GM06990 (cell line): ENCODE measurements around the gene ZNF280A.

ENCODE experiments used
- DNase-seq: peaks from one replicate; pipeline ENCODE4 v3.0.0-alpha.2; 2011; ENCODE audit not compliant: insufficient read length; ENCODE audit errors: extremely low read depth
- H3K27me3 ChIP-seq: replicated peaks from 2 replicates; pipeline ENCODE4 v1.6.0; 2011; ENCODE audit warnings: low read length; ENCODE audit not compliant: control insufficient read depth, insufficient read depth
- H3K36me3 ChIP-seq: 2 replicates; pipeline ENCODE4 v1.5.1; 2011; ENCODE audit warnings: low read length; ENCODE audit not compliant: control insufficient read depth, insufficient read depth
- H3K4me3 ChIP-seq: replicated peaks from 2 replicates; pipeline ENCODE4 v1.5.1; 2011; ENCODE audit warnings: low read depth, mild to moderate bottlenecking, control low read depth, low read length
- CTCF ChIP-seq: IDR thresholded peaks from 2 replicates; pipeline ENCODE4 v1.5.1; 2011; ENCODE audit warnings: low read length, control low read depth, mild to moderate bottlenecking, inconsistent platforms; ENCODE audit not compliant: insufficient read depth, poor library complexity, severe bottlenecking

ZNF280A gene

GRCh38 chr22:22553141-22553540 lies 33.1 kb upstream of the ZNF280A start:
- H3K36me3 ChIP-seq = no peaks in the 10 kb centered on the region
- no peak for TF ChIP-seq CTCF
- no peak overlapping the region for H3K4me3 ChIP-seq
- no peak for DNase-seq
- no peaks in the 10 kb centered on the region for H3K27me3 ChIP-seq

- H3K36me3 ChIP-seq = no peaks in the 10 kb centered on the region
- no peak for TF ChIP-seq CTCF
- H3K27me3 ChIP-seq = no peaks in the 10 kb centered on the region
- no peak overlapping the region for H3K4me3 ChIP-seq
- no peak for DNase-seq
Measured at GRCh38 chr22:22552630-22553029, 32.6 kb upstream of the ZNF280A start.

- no peak overlapping the region for H3K4me3 ChIP-seq
- no peaks in the 10 kb centered on the region for H3K36me3 ChIP-seq
- no peak for TF ChIP-seq CTCF
- DNase-seq = no peak
- H3K27me3 ChIP-seq = no peaks in the 10 kb centered on the region
Measured at GRCh38 chr22:22550789-22551434, 30.8 kb upstream of the ZNF280A start.

DNA sequence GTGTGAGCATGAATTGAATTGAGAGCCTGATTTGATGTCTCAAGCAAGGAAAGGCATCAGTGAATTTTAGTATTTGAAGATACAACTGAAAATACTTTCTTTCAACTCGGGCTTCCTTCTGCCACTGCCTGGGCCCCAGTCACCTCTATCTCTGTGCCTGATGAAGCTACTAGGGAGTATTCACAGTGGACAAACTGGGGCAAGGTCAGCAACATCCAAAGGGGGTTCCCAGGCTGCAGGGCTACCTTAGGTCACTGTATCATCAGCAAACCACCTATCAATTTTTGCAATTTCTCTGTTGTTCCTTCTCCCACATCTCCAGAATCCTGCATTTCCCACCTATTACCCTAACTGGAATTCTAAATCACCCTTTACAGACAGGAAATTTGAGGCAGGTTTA lies 28.8 kb upstream of the ZNF280A start:
- Histone ChIP-seq H3K27me3 (no peaks in the 10 kb centered on the region), H3K4me3 (no peak overlapping the region), H3K36me3 (no peaks in the 10 kb centered on the region)
- no peak for TF ChIP-seq CTCF
- DNase-seq = no peak

- no peaks in the 10 kb centered on the region for H3K27me3 ChIP-seq
- no peak overlapping the region for H3K4me3 ChIP-seq
- no peak for TF ChIP-seq CTCF
- DNase-seq = no peak
- no peaks in the 10 kb centered on the region for H3K36me3 ChIP-seq
Measured at GRCh38 chr22:22548317-22548716, 28.2 kb upstream of the ZNF280A start.
